HG02884 (cell line): ENCODE measurements around the gene AK5.
A peak's percentile ranks its signal among the peaks of the same experiment; 100 is the strongest.
"Not testable (repeated sequence)": the region's sequence is repeated elsewhere in the genome, so short reads cannot be mapped to it uniquely, and the experiment has no call there.

Source experiments
- ATAC-seq: cut with Tn5 transposase; IDR thresholded peaks from one replicate; pipeline ENCODE4 v1.9.1; 2021; ENCODE audit warnings: mild to moderate bottlenecking, moderate library complexity; ENCODE audit not compliant: unreplicated experiment

AK5 gene

GRCh38 chr1:77484926-77485325, 203.1 kb downstream of the AK5 start:
- ATAC-seq = no peak

- no peak for ATAC-seq
Observed at GRCh38 chr1:77487631-77488030, 205.8 kb downstream of the AK5 start.

- ATAC-seq = no peak
Observed at GRCh38 chr1:77489910-77490309, 208.1 kb downstream of the AK5 start.

- ATAC-seq = no peak
Observed at GRCh38 chr1:77494026-77494425, 212.2 kb downstream of the AK5 start.

GRCh38 chr1:77498918-77499317, 217.1 kb downstream of the AK5 start:
- ATAC-seq = no peak

GRCh38 chr1:77499466-77499865, 217.6 kb downstream of the AK5 start:
- no peak for ATAC-seq

GRCh38 chr1:77504986-77505385, 223.2 kb downstream of the AK5 start:
- ATAC-seq = peak; percentile 61

GRCh38 chr1:77506771-77507170, 225.0 kb downstream of the AK5 start:
- ATAC-seq = no peak

- no peak for ATAC-seq
Observed at GRCh38 chr1:77509051-77509492, 227.3 kb downstream of the AK5 start.

GRCh38 chr1:77509898-77510297, 228.1 kb downstream of the AK5 start:
- ATAC-seq = no peak

- ATAC-seq = no peak
Observed at GRCh38 chr1:77511440-77511840, 229.6 kb downstream of the AK5 start.

GRCh38 chr1:77512650-77513049, 230.8 kb downstream of the AK5 start:
- not testable (repeated sequence) for ATAC-seq

- no peak for ATAC-seq
Observed at GRCh38 chr1:77513839-77514763, 232.3 kb downstream of the AK5 start.

GRCh38 chr1:77514921-77515776, 233.3 kb downstream of the AK5 start:
- ATAC-seq = no peak

- ATAC-seq = no peak
Observed at GRCh38 chr1:77516106-77516505, 234.3 kb downstream of the AK5 start.

GRCh38 chr1:77524038-77524437, 242.2 kb downstream of the AK5 start:
- no peak for ATAC-seq

GRCh38 chr1:77531149-77531548, 249.3 kb downstream of the AK5 start:
- not testable (repeated sequence) for ATAC-seq

GRCh38 chr1:77531596-77532280, 249.9 kb downstream of the AK5 start:
- ATAC-seq = not testable (repeated sequence)

GRCh38 chr1:77532641-77533040, 250.8 kb downstream of the AK5 start:
- no peak for ATAC-seq

GRCh38 chr1:77533660-77534305, 252.0 kb downstream of the AK5 start:
- peak; percentile 67 for ATAC-seq

GRCh38 chr1:77534456-77534855, 252.6 kb downstream of the AK5 start:
- ATAC-seq = no peak
